ENCODE data around the gene BCL11A. TPM values are rescaled to one million over a fixed set of nuclear protein-coding genes. Genes with fewer than 3 reads are reported as not detected.

Gene BCL11A
- total RNA-seq, 1 experiment from 2014 or later = 0.33 TPM

GRCh38 chr2:60490848-60491247 lies 62.6 kb downstream of the BCL11A start:
- peaks cover 8% of the 10 kb centered on the region; the same call in 1 of the 2 replicates for H3K27me3 ChIP-seq (ENCODE audit: control insufficient read depth, insufficient read depth, low read length)
- BruUV-seq (replicated peaks) = no TSS peak
- DNase-seq (ENCODE audit: low read depth, low spot score) (no peak), ATAC-seq (no peak)
- no peaks in the 10 kb centered on the region for H3K9me3 ChIP-seq (ENCODE audit: control insufficient read depth, insufficient read depth, low read depth, low read length)
- ChIA-PET POLR2A (no interaction called here), CTCF (no interaction called here)
- TF ChIP-seq TCF7L2 (IDR thresholded peaks at IDR 0.05; ENCODE audit: low read depth, low read length) (no peak), SIN3A (IDR thresholded peaks at IDR 0.05; ENCODE audit: borderline replicate concordance, insufficient read depth, low read depth, low read length) (no peak), CTCF (IDR thresholded peaks at IDR 0.05) (no peak), REST (IDR thresholded peaks at IDR 0.05; ENCODE audit: insufficient read depth in 1 of 2, low read depth in 2 of 2, low read length in 1 of 2) (no peak), POLR2AphosphoS5 (IDR thresholded peaks at IDR 0.05; ENCODE audit: low read depth, low read length) (no peak)
- in situ Hi-C loops (cut with HindIII; ENCODE audit: low pct_unique_long_range_greater_than_20kb, low sequenced_read_pairs) (no loop called here), intact Hi-C loops (cut with micrococcal nuclease; ENCODE audit: unreplicated experiment) (no loop called here)
- no peak overlapping the region for H3K4me3 ChIP-seq (ENCODE audit: low read depth in 2 of 2, low read length in 2 of 2)
- H3K4me1 ChIP-seq (ENCODE audit: control insufficient read depth, insufficient read depth, low read length) = no peaks in the 10 kb centered on the region
- H3K27ac ChIP-seq (ENCODE audit: low read length) = no peak overlapping the region
- no peaks in the 10 kb centered on the region for H3K36me3 ChIP-seq (ENCODE audit: control insufficient read depth, insufficient read depth, low read length)

GRCh38 chr2:60490441-60490840 lies 63.0 kb downstream of the BCL11A start:
- TF ChIP-seq POLR2AphosphoS5 (IDR thresholded peaks at IDR 0.05; ENCODE audit: low read depth, low read length) (no peak), SIN3A (IDR thresholded peaks at IDR 0.05; ENCODE audit: borderline replicate concordance, insufficient read depth, low read depth, low read length) (no peak), TCF7L2 (IDR thresholded peaks at IDR 0.05; ENCODE audit: low read depth, low read length) (no peak), CTCF (IDR thresholded peaks at IDR 0.05) (no peak), REST (IDR thresholded peaks at IDR 0.05; ENCODE audit: insufficient read depth in 1 of 2, low read depth in 2 of 2, low read length in 1 of 2) (no peak)
- no peaks in the 10 kb centered on the region for H3K4me1 ChIP-seq (ENCODE audit: control insufficient read depth, insufficient read depth, low read length)
- no TSS peak for BruUV-seq (replicated peaks)
- in situ Hi-C loops (cut with HindIII; ENCODE audit: low pct_unique_long_range_greater_than_20kb, low sequenced_read_pairs) = no loop called here
- ATAC-seq = no peak
- H3K27ac ChIP-seq (ENCODE audit: low read length) = no peak overlapping the region
- no peak for DNase-seq (ENCODE audit: low read depth, low spot score)
- H3K36me3 ChIP-seq (ENCODE audit: control insufficient read depth, insufficient read depth, low read length) = no peaks in the 10 kb centered on the region
- H3K9me3 ChIP-seq (ENCODE audit: control insufficient read depth, insufficient read depth, low read depth, low read length) = no peaks in the 10 kb centered on the region
- no peak overlapping the region for H3K4me3 ChIP-seq (ENCODE audit: low read depth in 2 of 2, low read length in 2 of 2)
- POLR2A ChIA-PET = no interaction called here
- H3K27me3 ChIP-seq (ENCODE audit: control insufficient read depth, insufficient read depth, low read length) = peaks cover 8% of the 10 kb centered on the region; the same call in 1 of the 2 replicates
- intact Hi-C loops (cut with micrococcal nuclease; ENCODE audit: unreplicated experiment) = no loop called here
- CTCF ChIA-PET = no interaction called here
